NCI-H2107 treated with DMSO at 0.1 percent for 48 hours (cell line): ENCODE data around the gene ARHGAP10.
A peak's percentile ranks its signal among the peaks of the same experiment; 100 is the strongest.
"Not testable (repeated sequence)": the region's sequence is repeated elsewhere in the genome, so short reads cannot be mapped to it uniquely, and the experiment has no call there.

Source experiments
- DNase-seq: peaks from one replicate; lab custom pipeline; 2025; ENCODE audit not compliant: unreplicated experiment; lab: John Stamatoyannopoulos, UW

ARHGAP10 gene

DNA sequence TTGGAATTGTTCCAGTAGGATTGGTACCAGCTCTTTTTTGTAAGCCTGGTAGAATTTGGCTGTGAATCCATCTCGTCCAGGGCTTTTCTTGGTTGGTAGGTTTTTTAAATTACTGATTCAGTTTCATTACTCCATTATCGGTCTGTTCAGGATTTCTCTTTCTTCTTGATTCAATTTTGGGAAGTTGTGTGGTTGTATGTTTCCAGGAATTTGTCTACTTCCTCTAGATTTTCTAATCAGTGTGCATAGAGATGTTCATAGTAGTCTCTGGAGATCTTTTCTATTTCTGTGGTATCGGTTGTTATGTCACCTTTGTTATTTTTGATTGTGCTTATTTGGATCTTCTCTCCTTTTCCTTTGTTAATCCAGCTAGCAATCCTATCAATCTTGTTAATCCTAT is 248.7 kb downstream of the ARHGAP10 start:
- no peak for DNase-seq

DNA sequence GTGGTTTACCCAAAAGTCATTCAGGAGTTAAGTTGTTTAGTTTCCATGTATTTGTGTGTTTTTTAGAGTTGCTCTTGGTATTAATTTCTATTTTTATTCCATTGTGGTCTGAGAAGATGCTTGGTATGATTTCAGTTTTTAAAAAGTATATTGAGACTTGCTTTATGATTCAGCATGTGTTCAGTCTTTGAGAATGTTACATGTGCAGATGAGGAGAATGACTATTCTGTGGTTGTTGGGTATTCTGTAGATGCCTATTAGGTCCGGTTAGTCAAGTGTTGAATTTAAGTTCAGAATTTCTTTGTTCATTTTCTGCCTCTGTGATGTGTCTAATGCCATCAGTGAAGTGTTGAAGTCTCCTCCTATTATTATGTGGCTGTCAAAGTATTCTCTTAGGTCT is 249.4 kb downstream of the ARHGAP10 start:
- no peak for DNase-seq

DNA sequence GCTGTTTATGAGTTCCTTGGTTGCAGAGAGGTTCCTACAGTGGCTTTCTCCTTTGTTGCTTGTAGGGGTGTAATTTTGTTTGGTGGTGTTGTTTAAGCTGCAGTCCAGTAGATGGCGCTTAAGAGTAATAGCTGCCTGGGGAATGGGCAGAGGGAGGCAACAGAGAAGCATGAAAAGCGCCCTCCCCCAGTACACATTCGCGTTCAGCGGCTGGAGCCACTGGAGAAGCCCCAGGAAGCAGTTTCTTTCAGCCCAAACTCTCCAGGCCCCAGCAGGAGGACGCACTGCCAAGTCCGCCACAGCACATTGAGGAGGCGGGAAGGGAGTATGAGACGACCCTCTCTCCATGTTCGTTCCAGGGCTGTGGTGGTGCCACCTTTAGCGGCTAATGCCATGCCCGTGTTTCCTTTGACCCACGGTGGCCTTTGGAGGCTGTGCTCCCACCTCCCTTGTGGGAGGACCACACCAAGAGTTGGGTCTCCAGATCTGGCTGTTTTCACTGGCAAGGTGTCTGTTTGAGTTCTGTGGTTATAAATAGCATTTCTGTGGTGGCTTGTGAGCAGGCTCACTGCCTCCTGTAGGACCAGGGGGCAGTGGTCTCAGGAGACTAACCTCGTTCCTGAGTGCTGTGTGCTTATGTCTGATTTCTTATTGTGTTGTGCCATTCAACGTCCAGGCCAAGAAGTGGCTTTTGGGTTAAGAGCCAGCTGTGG is 252.3 kb downstream of the ARHGAP10 start:
- peak; percentile 46 for DNase-seq

DNA sequence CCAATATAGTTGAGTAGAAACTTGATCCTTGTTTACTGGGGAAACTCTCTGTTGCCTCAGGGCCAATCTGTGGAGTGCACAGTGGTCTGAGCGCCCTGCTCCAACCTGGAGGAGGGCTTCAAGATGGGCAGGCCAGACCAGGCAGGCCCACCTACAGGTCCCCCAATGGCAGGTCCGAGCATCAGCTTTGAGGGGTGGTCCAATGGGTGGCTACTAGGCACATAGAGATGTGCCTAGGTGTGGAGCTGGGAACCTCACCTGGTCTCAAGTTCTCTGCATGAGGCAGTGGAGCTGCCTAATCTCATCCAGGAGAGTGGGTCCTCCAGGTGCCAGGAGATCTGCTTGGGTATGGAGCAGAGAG is 252.9 kb downstream of the ARHGAP10 start:
- no peak for DNase-seq

DNA sequence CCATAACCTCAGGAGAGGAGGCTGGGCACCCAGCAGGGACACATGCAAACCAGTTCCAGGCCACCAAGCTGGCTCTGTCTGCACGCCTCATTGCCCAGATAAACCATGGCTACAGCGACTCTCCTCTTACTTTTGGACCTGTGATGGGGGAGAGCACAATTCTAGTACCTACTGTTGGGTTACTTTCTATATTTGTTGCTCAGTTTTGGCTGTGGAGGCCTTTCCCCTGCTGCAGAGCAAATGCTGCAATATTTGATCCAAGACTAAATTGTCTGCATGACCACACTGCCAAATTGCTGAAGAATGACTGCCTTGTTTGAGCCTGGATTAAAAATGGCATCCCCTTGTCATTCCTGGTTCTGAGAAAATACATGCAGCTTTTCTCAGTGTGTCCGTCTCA is 253.5 kb downstream of the ARHGAP10 start:
- no peak for DNase-seq

DNA sequence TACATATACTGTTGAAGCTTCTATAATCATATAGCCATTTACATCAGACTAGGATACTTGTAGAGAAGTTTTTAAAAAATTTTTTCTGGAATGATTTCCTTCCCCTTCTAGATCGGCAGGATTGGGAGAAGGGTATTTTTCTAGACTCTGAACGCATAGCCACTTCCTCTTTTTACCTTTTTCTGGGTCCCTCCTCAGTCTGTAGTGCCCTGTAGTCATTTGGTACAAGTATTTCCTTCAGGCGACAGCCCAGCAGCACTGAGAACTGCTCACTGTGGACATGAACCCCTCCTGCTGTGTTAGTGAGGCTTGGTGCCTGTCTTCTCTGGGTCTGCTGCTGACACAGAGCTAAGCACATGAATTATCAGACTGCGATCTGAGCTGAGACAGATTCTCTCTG is 255.4 kb downstream of the ARHGAP10 start:
- no peak for DNase-seq

DNA sequence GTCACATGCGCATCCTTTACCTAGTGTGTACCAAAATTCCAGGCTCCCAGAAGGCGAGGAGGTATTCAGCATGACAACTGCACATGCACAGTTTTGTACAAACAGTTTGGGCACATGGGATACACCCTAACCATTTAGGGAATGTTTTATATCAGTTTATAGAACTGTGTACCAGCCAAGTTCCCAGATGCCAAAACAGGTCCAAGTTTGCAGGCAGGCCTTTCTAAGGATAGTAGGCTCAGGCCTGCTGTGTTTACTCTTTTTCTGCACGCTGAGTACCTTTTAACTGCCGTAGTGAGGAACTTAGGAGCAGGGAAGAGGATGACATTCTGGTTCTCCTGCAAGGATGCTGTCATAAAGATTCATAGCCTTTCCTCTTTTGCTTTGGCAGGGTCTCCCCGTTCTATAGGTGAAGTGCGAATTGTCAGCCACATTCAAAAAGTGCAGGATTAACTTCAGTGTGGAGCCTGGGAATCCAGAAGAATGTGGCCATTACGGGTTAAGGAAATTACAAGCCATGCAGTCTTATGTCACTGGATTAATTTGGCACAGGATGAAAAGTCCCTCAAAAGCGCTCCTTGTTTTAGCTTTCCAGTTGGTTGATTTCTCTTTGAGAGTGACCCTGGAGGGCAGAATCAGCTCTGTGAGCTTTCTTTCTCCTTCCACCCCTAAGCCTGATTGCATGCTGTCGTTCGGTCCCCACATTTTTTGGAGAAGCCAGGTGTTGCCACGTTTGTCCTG is 259.8 kb downstream of the ARHGAP10 start:
- DNase-seq = no peak

DNA sequence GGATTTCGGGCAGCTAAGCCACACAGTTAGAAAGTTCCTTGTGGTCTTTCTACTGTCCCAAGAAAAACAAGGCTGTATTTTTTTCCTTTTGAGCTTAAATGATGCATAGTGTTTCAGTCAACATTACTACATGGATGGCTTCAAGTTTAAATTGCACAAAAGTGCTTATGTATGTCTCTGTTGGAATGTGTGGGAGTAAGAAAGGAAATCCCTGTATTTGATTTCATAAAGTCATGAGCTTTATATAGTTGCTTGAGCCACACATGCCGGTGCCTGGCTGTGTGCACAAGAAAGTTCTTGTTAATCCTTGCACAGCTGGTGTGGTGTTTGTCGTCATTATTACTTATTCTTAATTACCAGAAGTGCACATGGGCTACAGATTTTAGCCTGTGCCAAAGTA is 262.2 kb downstream of the ARHGAP10 start:
- DNase-seq = no peak

DNA sequence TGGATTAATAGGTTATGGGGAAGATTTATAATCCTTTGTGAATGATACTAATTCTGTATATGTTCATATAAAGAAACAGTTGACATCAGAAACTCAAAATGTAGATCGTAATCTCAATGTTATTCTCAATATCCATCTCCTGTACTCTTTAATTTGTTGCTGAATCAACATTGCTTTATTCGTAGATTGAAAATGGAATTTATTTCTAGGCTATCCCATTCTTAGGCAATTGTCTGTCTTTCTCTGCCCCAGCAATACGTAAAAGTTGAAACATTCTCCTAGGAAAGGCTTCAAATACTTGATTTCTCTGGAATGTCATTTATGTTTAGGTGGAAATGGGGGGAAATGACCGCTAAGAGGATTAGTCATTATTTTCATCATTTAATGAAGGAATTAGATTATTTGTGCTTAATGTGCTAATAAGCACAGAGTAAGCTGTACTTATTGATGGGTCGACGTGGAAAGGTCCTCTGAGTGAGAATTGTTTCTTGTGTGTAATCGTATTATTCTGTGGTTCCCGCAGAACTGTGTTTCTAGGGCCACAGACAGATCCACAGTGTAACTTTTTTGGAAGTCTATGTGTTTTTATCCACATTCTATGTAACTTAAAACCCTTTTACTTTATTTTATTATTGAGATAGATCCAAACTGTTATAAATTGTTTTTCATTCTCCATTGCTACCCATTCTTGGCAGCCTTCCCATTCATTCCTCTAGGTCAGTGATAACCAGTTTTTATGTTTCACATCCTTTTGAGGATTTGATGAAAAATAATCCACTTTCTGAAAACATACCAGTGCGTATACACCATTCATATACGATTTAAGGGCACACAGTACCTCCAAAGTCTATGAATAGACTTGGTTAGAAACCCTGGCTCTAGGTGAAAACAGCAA is 262.9 kb downstream of the ARHGAP10 start:
- DNase-seq = no peak

DNA sequence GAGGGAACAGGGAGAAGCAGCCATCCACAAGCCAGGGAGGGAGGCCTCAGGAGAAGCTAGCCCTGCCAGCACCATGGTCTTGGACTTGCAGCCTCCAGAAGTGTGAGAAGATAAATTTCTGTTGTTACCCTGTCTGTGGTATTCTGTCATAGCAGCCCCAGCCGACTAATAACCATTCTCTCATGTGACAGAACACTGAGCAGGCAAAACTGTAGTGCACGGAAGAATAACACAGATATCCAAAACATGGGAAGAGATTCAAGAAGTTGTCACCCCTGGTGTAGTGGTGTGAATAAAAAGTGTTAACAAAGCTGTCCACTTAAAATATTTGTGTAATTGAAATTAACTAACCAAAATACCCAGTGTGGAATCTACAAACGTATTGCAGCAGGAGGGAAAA is 265.0 kb downstream of the ARHGAP10 start:
- DNase-seq = no peak

DNA sequence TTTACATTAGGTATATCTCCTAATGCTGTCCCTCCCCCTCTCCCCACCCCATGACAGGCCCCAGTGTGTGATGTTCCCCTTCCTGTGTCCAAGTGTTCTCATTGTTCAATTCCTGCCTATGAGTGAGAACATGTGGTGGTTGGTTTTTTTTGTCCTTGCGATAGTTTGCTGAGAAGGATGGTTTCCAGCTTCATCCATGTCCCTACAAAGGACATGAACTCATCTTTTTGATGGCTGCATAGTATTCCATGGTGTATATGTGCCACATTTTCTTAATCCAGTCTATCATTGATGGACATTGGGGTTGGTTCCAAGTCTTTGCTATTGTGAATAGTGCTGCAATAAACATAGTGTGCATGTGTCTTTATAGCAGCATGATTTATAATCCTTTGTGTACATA is 268.1 kb downstream of the ARHGAP10 start:
- not testable (repeated sequence) for DNase-seq

DNA sequence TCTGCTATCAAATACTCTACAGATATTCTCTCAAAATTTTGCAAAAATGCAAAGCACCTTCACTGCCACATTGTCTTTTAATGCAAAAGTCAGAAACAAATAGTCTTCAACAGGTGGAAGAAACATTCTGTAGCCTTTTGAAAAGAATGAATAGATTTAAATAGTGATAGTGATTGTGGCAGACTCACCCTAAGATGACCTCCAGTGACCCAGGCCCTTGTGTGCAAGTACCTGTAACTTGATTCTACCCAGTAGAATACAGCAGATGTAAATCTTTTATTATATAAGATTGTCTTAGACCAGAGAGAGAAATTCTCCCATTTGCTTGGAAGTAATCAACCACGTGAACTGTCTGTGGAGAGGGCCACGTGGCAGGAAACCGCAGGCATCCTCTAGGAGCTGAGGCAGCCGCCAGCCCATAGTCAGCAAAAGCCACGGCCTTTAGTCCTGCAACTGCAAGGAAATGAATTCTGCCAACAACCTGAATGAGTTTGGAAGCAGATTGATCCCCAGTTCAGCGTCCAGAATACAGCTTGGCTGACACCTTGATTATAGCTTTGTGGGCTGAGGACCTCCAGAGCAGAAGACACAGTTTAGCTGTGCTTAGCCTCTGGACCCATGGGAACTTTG is 272.5 kb downstream of the ARHGAP10 start:
- DNase-seq = peak; percentile 2

DNA sequence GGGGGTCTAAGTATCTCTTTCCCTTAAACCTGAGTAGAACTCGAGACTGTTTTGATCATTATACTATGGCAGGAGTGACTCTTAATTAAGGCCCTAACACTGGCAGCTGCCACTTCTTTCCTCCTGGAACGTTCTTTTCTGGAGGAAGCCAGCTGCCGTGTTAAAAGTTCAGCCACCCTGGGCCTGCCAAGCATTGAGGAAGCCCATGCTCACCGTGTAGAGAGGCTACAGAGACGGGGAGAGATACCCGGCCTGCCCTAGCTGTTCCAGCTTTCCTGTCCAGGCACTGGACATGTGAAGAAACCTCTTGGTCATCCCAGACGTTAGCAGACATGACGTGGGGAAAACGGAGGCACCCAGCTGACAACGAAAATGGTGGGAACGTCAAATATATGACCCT is 274.1 kb downstream of the ARHGAP10 start:
- no peak for DNase-seq

DNA sequence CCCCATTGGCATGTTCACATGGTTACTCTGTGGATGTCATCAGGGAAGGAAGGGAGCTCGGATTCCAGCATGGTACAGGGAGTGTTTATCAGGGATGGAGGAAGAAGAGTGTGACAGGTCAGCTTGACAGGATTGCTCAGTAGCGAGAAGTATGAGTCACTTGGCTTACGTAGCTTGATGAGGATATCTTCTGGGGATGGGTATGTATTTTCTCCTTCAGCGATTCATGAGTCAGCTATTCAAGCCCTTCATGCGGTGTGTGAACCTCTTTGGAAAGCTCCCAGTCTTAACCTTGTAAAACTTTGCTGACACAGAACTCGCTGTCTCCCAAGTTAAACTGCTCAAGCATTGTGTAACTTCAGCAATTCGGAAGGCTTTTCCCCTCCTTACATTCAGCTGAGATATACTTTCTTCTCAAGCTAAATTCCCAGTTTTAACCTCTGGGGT is 275.4 kb downstream of the ARHGAP10 start:
- no peak for DNase-seq

DNA sequence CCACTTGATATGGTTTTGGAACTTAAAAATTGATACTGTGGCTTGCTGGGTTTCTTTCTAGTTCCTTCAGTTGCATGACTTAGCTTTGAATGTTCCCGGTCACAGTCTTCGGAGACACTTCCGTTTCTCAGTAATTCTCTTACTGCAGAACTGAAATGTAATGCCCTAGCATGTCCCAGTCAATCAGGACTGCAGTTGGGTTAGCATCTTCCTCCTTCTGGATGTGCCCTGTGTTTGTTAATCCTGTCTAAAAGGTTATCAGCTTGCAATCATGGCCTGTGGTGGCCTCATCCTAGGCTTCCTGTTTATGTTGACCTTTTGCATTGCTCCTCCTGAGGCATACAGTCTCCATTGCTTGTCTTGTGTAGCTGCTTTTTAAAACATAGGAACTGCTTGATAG is 275.9 kb downstream of the ARHGAP10 start:
- no peak for DNase-seq

DNA sequence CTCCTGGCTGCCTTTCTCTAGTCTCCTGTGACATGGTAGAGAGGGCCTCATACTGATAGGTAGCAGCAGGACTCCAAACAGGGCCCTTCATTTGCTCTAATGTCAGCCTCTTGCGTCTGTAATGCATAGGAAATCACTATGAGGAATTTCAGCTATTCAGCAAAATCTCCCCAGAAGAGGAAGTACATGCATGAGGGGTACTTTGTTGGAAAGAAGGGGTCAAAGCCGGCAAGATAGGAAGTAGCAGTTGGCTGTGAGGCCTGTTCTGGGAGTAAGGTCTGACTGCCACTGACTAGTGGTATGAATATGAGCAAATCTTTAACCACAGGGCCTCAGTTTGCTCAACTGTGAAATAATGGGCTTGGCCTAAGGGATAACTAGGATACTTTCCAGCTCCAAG is 283.2 kb downstream of the ARHGAP10 start:
- no peak for DNase-seq

DNA sequence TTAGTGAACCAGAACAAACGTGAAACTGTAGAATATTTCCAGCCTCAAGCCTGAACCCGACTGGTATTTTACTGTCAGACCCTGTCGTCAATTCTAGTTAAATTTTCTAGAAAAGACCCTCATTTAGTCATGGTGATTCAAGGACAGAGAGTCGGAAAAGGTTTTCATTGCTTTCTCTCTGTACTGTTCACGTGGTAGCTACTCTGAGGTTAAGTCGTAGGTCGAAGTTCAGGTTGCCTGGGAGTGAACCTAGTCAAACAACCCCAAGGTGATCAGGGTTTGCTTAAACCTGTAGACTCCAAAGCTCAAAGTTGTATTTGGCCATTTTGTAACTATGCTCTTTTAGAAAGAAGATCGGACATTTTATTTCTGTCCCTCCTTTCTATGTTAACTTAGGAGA is 283.6 kb downstream of the ARHGAP10 start:
- no peak for DNase-seq

DNA sequence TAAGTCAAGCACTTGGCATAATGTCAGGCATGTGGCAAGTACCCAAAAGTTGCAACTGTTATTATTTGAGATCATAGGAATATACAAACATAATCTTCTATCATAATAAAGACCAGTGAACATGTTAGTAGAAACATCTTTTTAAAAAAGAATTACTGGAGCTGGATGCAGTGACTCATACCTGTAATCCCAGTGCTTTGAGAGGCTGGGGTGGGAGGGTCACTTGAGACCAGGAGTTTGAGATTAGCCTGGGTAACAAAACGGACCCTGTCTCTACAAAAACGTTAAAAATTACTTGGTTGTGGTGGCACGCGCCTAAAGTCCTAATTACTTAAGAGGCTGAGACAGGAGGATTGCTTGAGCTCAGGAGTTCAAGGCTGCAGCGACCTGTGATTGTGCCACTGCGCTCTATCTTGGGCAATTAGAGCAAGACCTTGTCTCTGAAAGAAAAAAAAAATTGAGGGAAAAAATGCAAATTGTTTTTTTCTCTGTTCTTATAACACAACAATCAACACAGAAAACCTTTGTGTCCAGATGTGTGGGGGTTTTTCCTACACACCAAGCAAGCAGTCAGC is 284.3 kb downstream of the ARHGAP10 start:
- DNase-seq = no peak

DNA sequence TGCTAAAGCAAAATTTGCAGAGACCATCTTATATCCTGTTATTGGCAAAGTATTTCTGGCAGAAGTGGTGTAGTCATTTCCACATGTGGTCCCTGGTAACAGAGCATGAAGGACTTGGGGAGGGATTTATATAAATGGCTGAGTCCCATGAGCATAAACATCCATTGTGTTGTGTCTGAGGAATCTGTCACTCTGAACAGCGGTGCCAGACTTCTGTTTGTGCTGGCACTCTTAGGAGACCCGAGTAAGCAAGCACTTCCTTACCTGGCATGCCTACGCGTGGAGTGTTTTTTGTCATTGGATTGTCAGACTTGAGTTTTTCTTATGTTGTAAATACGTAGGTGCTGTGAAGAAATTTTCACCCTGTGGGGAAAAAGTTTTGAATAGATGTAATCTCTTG is 285.9 kb downstream of the ARHGAP10 start:
- no peak for DNase-seq

DNA sequence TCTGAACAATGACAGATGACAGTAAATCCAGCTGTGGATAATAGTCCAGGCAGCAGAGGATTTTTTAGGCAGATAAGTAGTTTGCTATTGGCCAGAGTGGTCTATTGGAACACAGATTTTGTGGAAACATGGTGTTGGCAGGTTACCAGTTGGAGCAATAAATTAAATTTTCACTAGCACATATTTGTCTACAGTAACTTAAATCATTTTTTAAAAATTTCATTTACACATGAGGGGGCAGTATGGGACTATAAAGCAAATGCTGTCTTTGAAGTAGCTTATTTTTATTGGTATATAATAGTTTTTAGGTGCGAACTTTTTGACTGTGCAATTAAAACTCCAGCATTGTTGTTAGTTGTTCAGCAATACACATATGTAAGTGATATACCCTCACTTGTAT is 289.8 kb downstream of the ARHGAP10 start:
- no peak for DNase-seq

DNA sequence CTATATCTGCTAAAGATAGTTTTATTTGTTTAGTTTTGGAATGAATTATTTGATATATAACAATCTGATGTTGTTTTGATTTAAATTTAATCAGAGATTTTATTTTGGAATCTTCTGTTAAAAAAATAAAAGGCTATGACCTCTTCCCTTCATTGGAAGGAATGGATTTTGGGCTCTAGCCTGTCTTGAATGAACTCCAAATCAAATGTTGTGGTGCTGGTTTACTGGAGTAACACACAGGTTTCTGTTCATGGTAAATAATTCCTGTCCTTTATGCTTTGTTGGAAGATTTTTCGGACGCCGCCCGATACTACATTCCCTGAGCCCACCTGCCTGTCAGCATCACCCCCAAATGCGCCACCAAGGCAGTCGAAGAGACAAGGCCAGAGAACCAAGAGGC is 291.1 kb downstream of the ARHGAP10 start:
- DNase-seq = no peak
